GM23338 (cell line): Measurements from ENCODE around the gene PCGF2.

Experiments used
- CREB1 ChIP-seq: fragments of 250-450 bp; sonication (Bioruptor Pico); IDR thresholded peaks from 2 replicates; pipeline ENCODE4 v1.5.0; 2020; ENCODE audit warnings: low read depth, mild to moderate bottlenecking, moderate library complexity
- CTCF ChIP-seq, 2 experiments: fragments of 200-600 bp in 1 of 2; sonication (generic) in 1 of 2; conservative IDR thresholded peaks; 2 replicates each; pipeline versions ENCODE4 v1.5.1 to v1.6.1; 2016 to 2017; ENCODE audit warnings: antibody characterized with exemption in 2 of 2, low read depth in 2 of 2, mild to moderate bottlenecking in 2 of 2, moderate library complexity in 1 of 2
- ETS1 ChIP-seq: IDR thresholded peaks from 2 replicates; pipeline ENCODE4 v1.6.1; 2016; ENCODE audit warnings: antibody characterized with exemption
- EZH2 ChIP-seq: fragments of 200-600 bp; sonication (generic); IDR thresholded peaks from one replicate; pipeline ENCODE4 v1.8.0; 2017; ENCODE audit warnings: antibody characterized with exemption, mild to moderate bottlenecking, low read depth; ENCODE audit not compliant: unreplicated experiment
- EZH2phosphoT487 ChIP-seq: fragments of 200-600 bp; sonication (generic); IDR thresholded peaks from one replicate; pipeline ENCODE4 v1.8.1; 2018; ENCODE audit warnings: antibody characterized with exemption; ENCODE audit not compliant: unreplicated experiment
- JUNB ChIP-seq: IDR thresholded peaks from one replicate; pipeline ENCODE4 v1.6.1; 2016; ENCODE audit warnings: antibody characterized with exemption; ENCODE audit not compliant: unreplicated experiment
- NANOG ChIP-seq: IDR thresholded peaks from 2 replicates; pipeline ENCODE4 v1.6.1; 2016; ENCODE audit warnings: antibody characterized with exemption, borderline replicate concordance
- POLR2AphosphoS5 ChIP-seq: IDR thresholded peaks from 2 replicates; pipeline ENCODE4 v1.6.1; 2016; ENCODE audit warnings: antibody characterized with exemption, low read depth
- REST ChIP-seq: IDR thresholded peaks from one replicate; pipeline ENCODE4 v1.6.1; 2018; ENCODE audit warnings: antibody characterized with exemption; ENCODE audit not compliant: unreplicated experiment
- STAT1 ChIP-seq: IDR thresholded peaks from one replicate; pipeline ENCODE4 v1.6.1; 2016; ENCODE audit warnings: antibody characterized with exemption; ENCODE audit not compliant: unreplicated experiment
- ZNF114 ChIP-seq: fragments of 250-450 bp; sonication (Bioruptor Pico); IDR thresholded peaks from 2 replicates; pipeline ENCODE4 v1.5.0; 2020; ENCODE audit warnings: mild to moderate bottlenecking, moderate library complexity
- ZNF331 ChIP-seq: fragments of 250-450 bp; sonication (Bioruptor Pico); IDR thresholded peaks from 2 replicates; pipeline ENCODE4 v1.5.0; 2020; ENCODE audit warnings: low read depth, mild to moderate bottlenecking, moderate library complexity
- ZNF462 ChIP-seq: fragments of 250-450 bp; sonication (Bioruptor Pico); IDR thresholded peaks from 2 replicates; pipeline ENCODE4 v1.5.0; 2020; ENCODE audit warnings: mild to moderate bottlenecking, moderate library complexity

GRCh38 chr17:38709864-38710603 lies 38.1 kb downstream of the PCGF2 start:
- TF ChIP-seq CTCF (conservative IDR thresholded peaks at IDR 0.05; ENCODE audit: low read depth in 2 of 2) (no peak), POLR2AphosphoS5 (no peak), EZH2 (no peak), REST (no peak), ETS1 (no peak), EZH2phosphoT487 (no peak), CREB1 (no peak), ZNF331 (no peak), JUNB (no peak), ZNF462 (no peak), NANOG (no peak), ZNF114 (CRISPR knock-in tag) (no peak), STAT1 (no peak)
